Measurements from ENCODE around the gene FAM120B. TPM values are rescaled to one million over a fixed set of nuclear protein-coding genes. Genes with fewer than 3 reads are reported as not detected.
A peak's percentile ranks its signal among the peaks of the same experiment; 100 is the strongest.

FAM120B gene
- total and polyA plus RNA-seq, 2 of the 4 experiments (the other 2 are of a cell fraction): 15.3 to 28.0 TPM

- peak overlapping the region; percentile 61 for H2AK5ac ChIP-seq (ENCODE audit: low read depth, low read length)
- peak overlapping the region; percentile 39 for H3K4ac ChIP-seq (ENCODE audit: low read depth, low read length)
- no peaks in the 10 kb centered on the region for H4K20me1 ChIP-seq (ENCODE audit: insufficient read depth, low read length)
- TF ChIP-seq MAFK (IDR thresholded peaks at IDR 0.05; ENCODE audit: low read depth, low read length) (no peak), MXI1 (IDR thresholded peaks at IDR 0.05; ENCODE audit: borderline replicate concordance, low read depth, low read length) (no peak), RFX5 (IDR thresholded peaks at IDR 0.05; ENCODE audit: low read depth, low read length) (no peak), CEBPB (IDR thresholded peaks at IDR 0.05; ENCODE audit: low read depth, low read length) (no peak)
- peaks cover 15% of the 10 kb centered on the region for H3K36me3 ChIP-seq (ENCODE audit: control insufficient read depth, insufficient read depth, low read length)
- DNase-seq (no peak), ATAC-seq (ENCODE audit: low read depth) (no peak)
- peak overlapping the region in 1 of 2 experiments; percentile 4; a peak in 1 of 4 replicates for H4K8ac ChIP-seq (ENCODE audit: low read depth in 2 of 2, low read length in 2 of 2)
- dilution Hi-C loops (cut with HindIII; ENCODE audit: low sequenced_read_pairs, unreplicated experiment) (no loop called here), intact Hi-C loops (cut with micrococcal nuclease) (no loop called here), in situ Hi-C loops (cut with MboI; ENCODE audit: low sequenced_read_pairs) (no loop called here)
- H3K14ac ChIP-seq (replicated peaks; ENCODE audit: low read depth, low read length): 0 out of 2 replicates have a peak overlapping the region, but pooled peaks have one; percentile 30
- no peak overlapping the region for H2BK20ac ChIP-seq (ENCODE audit: low read depth, low read length)
- peak overlapping the region; percentile 38; the same call in 1 of the 2 replicates for H4K91ac ChIP-seq (ENCODE audit: insufficient read depth, low read depth, low read length)
- H3K4me3 ChIP-seq (ENCODE audit: insufficient read depth, low read depth, low read length): no peak overlapping the region
- no TSS peak for BruUV-seq (replicated peaks)
- POLR2A ChIA-PET (ENCODE audit: unreplicated experiment): no interaction called here
- CTCF ChIA-PET: no interaction called here
- no peak overlapping the region for H3K9ac ChIP-seq (ENCODE audit: low read depth, low read length)
- H3K27me3 ChIP-seq (ENCODE audit: control insufficient read depth, insufficient read depth, low read length): no peaks in the 10 kb centered on the region
- peaks cover 14% of the 10 kb centered on the region for H3K9me1 ChIP-seq (ENCODE audit: insufficient read depth, low read length)
- peaks cover 0 to 11% of the 10 kb centered on the region in 2 experiments; a peak in 1 of 4 replicates for H3K79me1 ChIP-seq (ENCODE audit: low read depth in 1 of 2, low read length in 2 of 2)
- peaks cover 26% of the 10 kb centered on the region for H3K4me1 ChIP-seq (ENCODE audit: control insufficient read depth, insufficient read depth, low read length)
- H3K56ac ChIP-seq (ENCODE audit: extremely low read depth, insufficient read depth, low read length): no peak overlapping the region
- no peak overlapping the region for H3K4me2 ChIP-seq (ENCODE audit: low read depth, low read length)
- no peak overlapping the region for H3K23ac ChIP-seq (ENCODE audit: low read depth, low read length)
- H3K27ac ChIP-seq (ENCODE audit: insufficient read depth, low read length): no peak overlapping the region
- no peak overlapping the region for H2BK15ac ChIP-seq (ENCODE audit: low read depth, low read length)
- no peaks in the 10 kb centered on the region; the same call in 1 of the 2 replicates for H3K9me3 ChIP-seq (ENCODE audit: control insufficient read depth, insufficient read depth, low read length)
- H2BK120ac ChIP-seq (ENCODE audit: low read depth, low read length): peak overlapping the region; percentile 39; the same call in 1 of the 2 replicates
- WGBS, 2 experiments (ENCODE audit: extremely low coverage in 2 of 2, insufficient read length in 1 of 2): 95% methylated on average over 11 of the region's 13 CpGs; no CpG with 5 or more reads in 1 of the 2 experiments
- peak overlapping the region; percentile 35 for H2BK5ac ChIP-seq (ENCODE audit: low read depth, low read length, poor library complexity, severe bottlenecking)
- no peak overlapping the region for H3K18ac ChIP-seq (ENCODE audit: low read depth, low read length)
- no peak overlapping the region for H2AK9ac ChIP-seq (replicated peaks; ENCODE audit: low read depth, low read length, poor library complexity)
- peak overlapping the region; percentile 17 for H2AFZ ChIP-seq (replicated peaks; ENCODE audit: low read length, poor library complexity)
- H4K5ac ChIP-seq (ENCODE audit: low read depth, low read length): no peak overlapping the region
Measured at GRCh38 chr6:170407200-170407599, 100.6 kb downstream of the FAM120B start.
